Adrenal gland (tissue), 12 donors: Measurements from ENCODE around the gene FGA. TPM values are rescaled to one million over a fixed set of nuclear protein-coding genes. Genes with fewer than 3 reads are reported as not detected.

Source experiments
- DNase-seq, 7 donors: peaks; one replicate each; pipeline ENCODE4 v3.0.0-alpha.2; 2019 to 2020
- H3K27ac ChIP-seq, 5 donors: fragments of 200-600 bp; sonication (generic) in 4 of 5; 1 replicate in 3 of 5; 2 replicates in 2 of 5; pipeline versions ENCODE4 v1.5.1 to v1.8.0; 2016 to 2020; ENCODE audit warnings: mild to moderate bottlenecking in 1 of 5
- H3K27me3 ChIP-seq: fragments of 200-600 bp; 2 replicates; pipeline ENCODE4 v1.8.0; 2021
- H3K36me3 ChIP-seq, 2 donors: fragments of 200-600 bp; replicated peaks in 1 of 2; 1 replicate in 1 of 2; 2 replicates in 1 of 2; pipeline versions ENCODE4 v1.5.1 to v1.8.0; 2018 to 2022
- H3K4me1 ChIP-seq, 2 donors: fragments of 200-600 bp; replicated peaks in 1 of 2; 1 replicate in 1 of 2; 2 replicates in 1 of 2; pipeline versions ENCODE4 v1.5.1 to v1.8.0; 2018 to 2021
- H3K4me3 ChIP-seq, 4 donors: fragments of 200-600 bp; sonication (generic) in 3 of 4; one replicate each; pipeline ENCODE4 v1.5.1; 2016 to 2018
- H3K9me3 ChIP-seq, 3 donors: fragments of 200-600 bp; sonication (generic) in 1 of 3; replicated peaks in 1 of 3; 1 replicate in 2 of 3; 2 replicates in 1 of 3; pipeline versions ENCODE4 v1.5.1 to v1.8.0; 2016 to 2021
- POLR2A ChIP-seq, 2 donors: fragments of 450-650 bp; IDR thresholded peaks; one replicate each; pipeline ENCODE4 v1.6.1; 2017; ENCODE audit warnings: antibody characterized with exemption in 2 of 2, mild to moderate bottlenecking in 2 of 2, moderate library complexity in 1 of 2
- WGBS, 4 donors: extraction: QIAGEN DNeasy Blood & Tissue Kit in 2 of 4; methylation state at CpG; one replicate each; pipeline versions ENCODE4 v1.1.5 to v1.1.7; 2013 to 2017; 5-methylcytosine and 5-hydroxymethylcytosine counted together
- intact Hi-C, 2 donors: fragments of 100-400 bp; cut with DNase I; formaldehyde crosslinking; loops; one replicate each; pipeline versions ENCODE4 v1.14.1 to v1.15.0; 2022 to 2023
- polyA plus RNA-seq, 3 donors: library from polyadenylated mRNA; stranded (reverse); fragments of 200-250 nt in 2 of 3; fragments of 350-450 nt in 1 of 3; fragmentation: Illumina TruSeq in 1 of 3; extraction: RNeasy Lipid Tissue Mini Kit (QIAGEN cat#74804) in 1 of 3; gene quantifications; one replicate each; pipeline ENCODE4 v1.2.3, GENCODE V29; 2013 to 2014
- small RNA-seq, 2 donors: library from RNA; depleted of rRNA; stranded (forward); fragments of <200 nt; gene quantifications; one replicate each; pipeline ENCODE3, GENCODE V24; 2016
- total RNA-seq, 9 donors: library from RNA; depleted of rRNA in 4 of 9; stranded (reverse); fragments of >200 nt in 4 of 9; fragments of 120-200 nt in 1 of 9; fragmentation: NEBNext Ultra II Directional in 1 of 9; extraction: Animal tissue kit (Norgen Biotek cat#: 25700) in 1 of 9; gene quantifications; one replicate each; pipeline versions ENCODE4 v1.1.0 to v1.2.4, GENCODE V29; 2013 to 2023
- TF ChIP-seq, protein P1 (sequence below), 6 experiments: fragments of 450-650 bp in 4 of 6; fragments of 200-600 bp in 2 of 6; sonication (generic) in 1 of 6; IDR thresholded peaks; 1 replicate in 5 of 6; 2 replicates in 1 of 6; pipeline versions ENCODE4 v1.5.1 to v1.8.0; 2016 to 2021; ENCODE audit warnings: antibody characterized with exemption in 6 of 6, mild to moderate bottlenecking in 2 of 6, moderate library complexity in 1 of 6
- donor health status: healthy with polysubstance abuse.
- donor health status: Bipolar disorder and iron deficiency.
- donor health status: DM: yes; HTN: yes; CAD: no.
- donor health status: DM: no; HTN: no; CAD: no.
- donor health status: DM: no; HTN: no; CAD: no.
- donor health status: DM: yes; HTN: yes; CAD: no.

The FGA gene
- total and polyA plus RNA-seq, 12 donors: 0.03 to 4.9 (median 0.72) TPM; not detected in 3

DNA sequence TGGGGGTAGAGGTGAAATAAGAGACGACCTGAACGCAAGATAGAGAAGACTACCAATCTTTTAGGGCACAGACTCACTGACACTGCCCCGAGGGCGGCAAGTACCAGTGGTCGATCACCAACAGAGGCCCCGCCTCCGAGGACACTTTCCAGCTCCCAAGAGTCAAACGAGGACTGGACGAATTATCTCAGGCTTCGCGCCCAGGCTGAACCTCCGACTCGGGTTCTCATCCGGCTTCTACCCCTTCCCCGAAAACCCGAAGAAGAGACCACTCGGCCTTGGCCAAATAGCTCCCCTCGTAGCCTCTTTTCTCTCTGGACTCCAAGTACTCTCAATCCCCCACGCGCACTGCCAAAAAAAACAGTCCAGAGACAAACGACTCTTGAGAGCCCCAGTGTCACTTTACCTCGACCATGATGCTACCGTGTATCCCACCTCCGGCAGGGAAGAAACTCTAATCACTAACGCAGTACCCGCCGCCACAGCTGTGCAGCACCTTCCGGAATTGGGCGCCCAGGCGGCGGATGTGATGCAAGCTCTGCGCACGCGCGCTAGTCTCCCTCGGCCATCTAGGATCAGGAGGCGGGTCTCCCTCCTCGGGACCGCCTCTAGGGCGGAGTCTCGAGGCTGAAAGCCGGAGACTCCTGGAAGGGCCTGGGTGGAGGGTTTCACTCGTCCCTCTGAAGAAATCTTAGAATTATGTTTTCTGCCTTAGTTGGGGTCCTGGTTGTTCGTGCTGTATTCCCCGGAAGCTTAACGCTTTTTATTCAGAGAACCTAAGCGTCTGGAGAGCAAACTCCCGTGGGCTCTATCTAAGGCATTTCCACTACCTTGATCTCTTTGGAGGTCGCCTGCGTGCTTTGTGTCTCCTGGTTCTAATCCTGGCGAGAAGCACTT lies 40.4 kb downstream of the FGA start, which contains the start of gene PLRG1:
Gene PLRG1 (minus strand): TSS at position 507 of the 897 bp plus-strand sequence. CDS start 92 bp downstream, at position 415.
- DNase-seq: peak; percentile 96 to 98 (median 97)
- Histone ChIP-seq H3K4me3 (peak within 1 kb of the TSS; percentile 11 to 92 (median 54)), H3K36me3 (peaks cover 0 to 25% of the 10 kb centered on the region in 2 donors), H3K9me3 (no peaks in the 10 kb centered on the region), H3K4me1 (peaks cover 6 to 18% of the 10 kb centered on the region in 2 donors), H3K27me3 (no peaks in the 10 kb centered on the region), H3K27ac (peak within 1 kb of the TSS in 4 of 5 donors; percentile 33 to 81 (median 66))
- intact Hi-C loops: loop anchor here in 1 of 2 donors (5.0 kb wide), 1 partner anchor 72 kb away; no protein-coding TSS in a partner anchor
- 0 to 2% (median 1%) methylated on average over 13 to 51 of the region's 51 CpGs for WGBS, 4 donors
- TF ChIP-seq, protein P1, sequence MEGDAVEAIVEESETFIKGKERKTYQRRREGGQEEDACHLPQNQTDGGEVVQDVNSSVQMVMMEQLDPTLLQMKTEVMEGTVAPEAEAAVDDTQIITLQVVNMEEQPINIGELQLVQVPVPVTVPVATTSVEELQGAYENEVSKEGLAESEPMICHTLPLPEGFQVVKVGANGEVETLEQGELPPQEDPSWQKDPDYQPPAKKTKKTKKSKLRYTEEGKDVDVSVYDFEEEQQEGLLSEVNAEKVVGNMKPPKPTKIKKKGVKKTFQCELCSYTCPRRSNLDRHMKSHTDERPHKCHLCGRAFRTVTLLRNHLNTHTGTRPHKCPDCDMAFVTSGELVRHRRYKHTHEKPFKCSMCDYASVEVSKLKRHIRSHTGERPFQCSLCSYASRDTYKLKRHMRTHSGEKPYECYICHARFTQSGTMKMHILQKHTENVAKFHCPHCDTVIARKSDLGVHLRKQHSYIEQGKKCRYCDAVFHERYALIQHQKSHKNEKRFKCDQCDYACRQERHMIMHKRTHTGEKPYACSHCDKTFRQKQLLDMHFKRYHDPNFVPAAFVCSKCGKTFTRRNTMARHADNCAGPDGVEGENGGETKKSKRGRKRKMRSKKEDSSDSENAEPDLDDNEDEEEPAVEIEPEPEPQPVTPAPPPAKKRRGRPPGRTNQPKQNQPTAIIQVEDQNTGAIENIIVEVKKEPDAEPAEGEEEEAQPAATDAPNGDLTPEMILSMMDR (IDR thresholded peaks at IDR 0.05): peak in 5 of 6 experiments; percentile 33 to 65 (median 46)
- peak; percentile 33 to 72 for TF ChIP-seq POLR2A (IDR thresholded peaks at IDR 0.05)

DNA sequence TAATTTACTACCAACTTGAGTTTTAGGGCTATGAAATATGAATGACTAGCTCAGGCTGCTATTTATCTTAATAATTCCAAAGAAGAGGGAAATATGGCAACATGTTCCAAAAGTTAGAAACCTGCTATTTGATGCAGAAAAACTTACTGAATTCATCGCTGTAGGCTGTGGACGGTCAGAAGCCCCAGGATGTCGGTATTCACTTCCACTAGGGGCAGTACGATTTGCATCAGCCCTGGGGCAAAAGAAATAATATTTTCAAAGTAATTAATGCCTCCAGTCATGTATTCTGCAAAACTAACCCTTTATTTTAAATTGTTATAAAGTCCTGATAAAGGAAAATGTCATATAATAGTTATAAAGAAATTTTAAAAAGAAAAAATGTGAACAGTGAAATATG lies 44.9 kb downstream of the FGA start:
- Histone ChIP-seq H3K9me3 (no peaks in the 10 kb centered on the region), H3K4me1 (peaks cover 6 to 16% of the 10 kb centered on the region in 2 donors), H3K36me3 (peaks cover 0 to 70% of the 10 kb centered on the region in 2 donors), H3K4me3 (no peak overlapping the region), H3K27ac (no peak overlapping the region), H3K27me3 (no peaks in the 10 kb centered on the region)
- TF ChIP-seq, protein P1 (IDR thresholded peaks at IDR 0.05): no peak
- no peak for TF ChIP-seq POLR2A (IDR thresholded peaks at IDR 0.05)
- intact Hi-C loops: no loop called here
- no peak for DNase-seq
- WGBS, 4 donors: 89 to 92% (median 91%) methylated on average over 4 of the region's 4 CpGs

DNA sequence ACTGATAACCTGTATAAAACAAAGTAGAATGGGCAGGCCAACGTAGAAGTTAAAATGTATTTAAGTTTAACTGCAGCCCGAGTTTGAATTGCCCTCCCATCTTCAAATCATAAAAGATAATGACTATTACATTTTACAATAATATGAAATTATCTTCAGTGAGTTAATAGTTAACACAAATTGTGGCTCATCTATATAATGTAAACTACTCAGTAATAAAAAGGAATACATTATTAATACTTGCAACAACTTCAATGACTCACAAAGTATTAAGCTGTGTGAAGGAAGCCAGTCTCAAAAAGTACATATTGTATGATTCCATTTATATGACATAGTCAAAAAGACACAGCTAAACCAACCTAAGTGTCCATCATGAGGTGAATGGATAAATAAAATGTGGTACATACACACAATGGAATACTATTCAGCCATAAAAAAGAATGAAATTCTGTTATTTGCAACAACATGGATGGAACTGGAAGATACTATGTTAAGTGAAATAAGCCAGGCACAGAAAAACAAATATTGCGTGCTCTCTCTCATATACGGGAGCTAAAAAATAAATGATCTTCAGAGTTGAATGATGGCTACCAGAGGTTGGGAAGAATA lies 48.2 kb downstream of the FGA start:
- H3K36me3 ChIP-seq: peaks cover 0 to 98% of the 10 kb centered on the region in 2 donors
- no peak overlapping the region for H3K27ac ChIP-seq
- no peaks in the 10 kb centered on the region for H3K27me3 ChIP-seq
- 94 to 97% (median 95%) methylated on average over 4 of the region's 4 CpGs for WGBS, 4 donors
- TF ChIP-seq POLR2A (IDR thresholded peaks at IDR 0.05): no peak
- no peaks in the 10 kb centered on the region for H3K4me1 ChIP-seq
- no peak overlapping the region for H3K4me3 ChIP-seq
- no peak for DNase-seq
- intact Hi-C loops: no loop called here
- no peaks in the 10 kb centered on the region for H3K9me3 ChIP-seq

Small RNAs within 50 kb of the gene (small RNA-seq; reads per million reads assigned to genes)
- 0 reads per million in 2 donors for gene RNU6-1285P

Other genes with a start within 250 kb of the FGA start
- 1 to 10 TPM in 3 of 9 donors, under 1 TPM in 5, not detected in 1; 0.06 to 3.3 (median 0.50) TPM for gene DCHS2, start 98.9 kb downstream of the FGA start, total RNA-seq
- gene DCHS2, start 98.9 kb downstream of the FGA start, polyA plus RNA-seq: 1 to 10 TPM in 2 of 3 donors, under 1 TPM in 1; 0.27 to 1.2 (median 1.0) TPM
- gene PLRG1, start 40.3 kb downstream of the FGA start, total RNA-seq: 10 to 100 TPM; 37.2 to 71.4 (median 56.2) TPM
- 10 to 100 TPM; 44.7 to 69.1 (median 45.2) TPM for gene PLRG1, start 40.3 kb downstream of the FGA start, polyA plus RNA-seq
- gene FGB, start 27.7 kb downstream of the FGA start, total RNA-seq: 1 to 10 TPM in 2 of 9 donors, under 1 TPM in 3, not detected in 4; 0.11 to 4.8 (median 0.81) TPM
- gene FGB, start 27.7 kb downstream of the FGA start, polyA plus RNA-seq: 1 to 10 TPM in 2 of 3 donors, not detected in 1; 1.4 to 8.8 TPM
- 10 to 100 TPM in 6 of 9 donors, 1 to 10 TPM in 2, not detected in 1; 5.7 to 71.2 (median 16.6) TPM for gene FGG, start 21.9 kb upstream of the FGA start, total RNA-seq
- 10 to 100 TPM in 1 of 3 donors, 1 to 10 TPM in 2; 1.7 to 11.2 (median 3.1) TPM for gene FGG, start 21.9 kb upstream of the FGA start, polyA plus RNA-seq
- under 1 TPM in 7 of 9 donors, not detected in 2; 0.09 to 0.18 (median 0.14) TPM for gene LRAT, start 153.3 kb upstream of the FGA start, total RNA-seq
- gene LRAT, start 153.3 kb upstream of the FGA start, polyA plus RNA-seq: under 1 TPM in 2 of 3 donors, not detected in 1; 0.03 to 0.08 TPM
- under 1 TPM in 1 of 9 donors, not detected in 8; 0.08 TPM for gene RBM46, start 190.5 kb upstream of the FGA start, total RNA-seq
- gene RBM46, start 190.5 kb upstream of the FGA start, polyA plus RNA-seq: under 1 TPM in 1 of 3 donors, not detected in 2; 0.05 TPM